ENCODE data around the gene NTN4. TPM values are rescaled to one million over a fixed set of nuclear protein-coding genes. Genes with fewer than 3 reads are reported as not detected.

The NTN4 gene
- total and polyA plus RNA-seq, 9 donors: 16.0 to 101 (median 54.2) TPM

DNA sequence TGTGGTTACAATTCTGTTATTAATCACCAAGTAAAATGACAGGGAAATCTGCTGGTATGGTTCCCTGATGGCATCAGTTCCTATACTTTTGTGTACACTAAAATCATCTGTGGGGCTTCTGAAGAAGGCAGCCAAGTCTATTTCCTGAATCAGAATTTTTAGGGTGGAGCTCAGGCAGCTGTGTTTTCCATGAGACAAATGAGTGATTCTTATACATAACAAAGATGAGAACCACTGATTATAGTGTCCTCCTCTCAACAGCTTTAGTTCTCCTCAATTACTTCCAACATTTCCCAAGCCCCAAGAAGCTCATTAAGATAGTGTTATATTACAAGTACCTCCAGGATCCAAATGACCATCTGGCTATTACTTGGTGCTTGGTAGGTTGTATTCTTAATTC lies 174.8 kb downstream of the NTN4 start:
- DNase-seq: no peak
- H3K27me3 ChIP-seq: no peaks in the 10 kb centered on the region
- no peak overlapping the region for H3K27ac ChIP-seq
- H3K4me3 ChIP-seq: no peak overlapping the region
- intact Hi-C loops (cut with DNase I): no loop called here
- no peaks in the 10 kb centered on the region for H3K9me3 ChIP-seq
- TF ChIP-seq POLR2A (IDR thresholded peaks at IDR 0.05) (no peak), EP300 (IDR thresholded peaks at IDR 0.05) (no peak)
- TF ChIP-seq, protein P1, sequence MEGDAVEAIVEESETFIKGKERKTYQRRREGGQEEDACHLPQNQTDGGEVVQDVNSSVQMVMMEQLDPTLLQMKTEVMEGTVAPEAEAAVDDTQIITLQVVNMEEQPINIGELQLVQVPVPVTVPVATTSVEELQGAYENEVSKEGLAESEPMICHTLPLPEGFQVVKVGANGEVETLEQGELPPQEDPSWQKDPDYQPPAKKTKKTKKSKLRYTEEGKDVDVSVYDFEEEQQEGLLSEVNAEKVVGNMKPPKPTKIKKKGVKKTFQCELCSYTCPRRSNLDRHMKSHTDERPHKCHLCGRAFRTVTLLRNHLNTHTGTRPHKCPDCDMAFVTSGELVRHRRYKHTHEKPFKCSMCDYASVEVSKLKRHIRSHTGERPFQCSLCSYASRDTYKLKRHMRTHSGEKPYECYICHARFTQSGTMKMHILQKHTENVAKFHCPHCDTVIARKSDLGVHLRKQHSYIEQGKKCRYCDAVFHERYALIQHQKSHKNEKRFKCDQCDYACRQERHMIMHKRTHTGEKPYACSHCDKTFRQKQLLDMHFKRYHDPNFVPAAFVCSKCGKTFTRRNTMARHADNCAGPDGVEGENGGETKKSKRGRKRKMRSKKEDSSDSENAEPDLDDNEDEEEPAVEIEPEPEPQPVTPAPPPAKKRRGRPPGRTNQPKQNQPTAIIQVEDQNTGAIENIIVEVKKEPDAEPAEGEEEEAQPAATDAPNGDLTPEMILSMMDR (IDR thresholded peaks at IDR 0.05): no peak
- H3K36me3 ChIP-seq: no peaks in the 10 kb centered on the region
- H3K4me1 ChIP-seq (ENCODE audit: insufficient read depth): no peaks in the 10 kb centered on the region

DNA sequence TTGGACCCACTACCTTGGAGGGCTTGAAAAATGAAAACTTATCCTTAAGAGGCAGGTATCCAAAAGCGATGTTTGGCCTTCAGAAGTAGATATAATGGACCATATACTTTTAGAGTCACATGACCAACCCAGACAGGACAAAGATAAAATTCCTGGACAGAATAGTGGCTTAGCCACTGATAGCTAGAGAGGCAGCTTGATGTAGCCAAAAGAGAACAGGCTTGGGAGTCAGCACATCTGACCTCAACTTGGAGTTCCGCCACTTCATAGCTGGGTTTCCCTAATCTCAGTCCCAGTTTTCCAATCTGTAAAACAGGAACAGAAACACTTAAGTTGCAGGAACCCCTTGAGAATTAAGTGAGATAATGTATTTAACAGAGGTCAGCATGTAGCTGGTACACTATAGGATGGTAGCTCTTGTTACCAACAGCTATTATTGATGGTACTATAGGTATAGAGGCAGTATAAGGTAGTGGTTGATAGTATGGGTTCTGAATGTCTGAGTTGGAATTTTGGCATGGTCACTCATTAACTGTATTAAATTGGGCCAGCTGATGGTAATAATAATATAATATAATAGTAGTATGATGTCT lies 176.1 kb downstream of the NTN4 start:
- Histone ChIP-seq H3K36me3 (no peaks in the 10 kb centered on the region), H3K4me1 (ENCODE audit: insufficient read depth) (no peaks in the 10 kb centered on the region), H3K9me3 (no peaks in the 10 kb centered on the region), H3K27ac (no peak overlapping the region), H3K27me3 (no peaks in the 10 kb centered on the region), H3K4me3 (no peak overlapping the region)
- intact Hi-C loops (cut with DNase I): no loop called here
- WGBS, 3 donors: 64 to 73% (median 67%) methylated on average over 2 of the region's 2 CpGs
- DNase-seq: no peak
- TF ChIP-seq EP300 (IDR thresholded peaks at IDR 0.05) (no peak), POLR2A (IDR thresholded peaks at IDR 0.05) (no peak)
- TF ChIP-seq, protein P1 (IDR thresholded peaks at IDR 0.05): no peak

DNA sequence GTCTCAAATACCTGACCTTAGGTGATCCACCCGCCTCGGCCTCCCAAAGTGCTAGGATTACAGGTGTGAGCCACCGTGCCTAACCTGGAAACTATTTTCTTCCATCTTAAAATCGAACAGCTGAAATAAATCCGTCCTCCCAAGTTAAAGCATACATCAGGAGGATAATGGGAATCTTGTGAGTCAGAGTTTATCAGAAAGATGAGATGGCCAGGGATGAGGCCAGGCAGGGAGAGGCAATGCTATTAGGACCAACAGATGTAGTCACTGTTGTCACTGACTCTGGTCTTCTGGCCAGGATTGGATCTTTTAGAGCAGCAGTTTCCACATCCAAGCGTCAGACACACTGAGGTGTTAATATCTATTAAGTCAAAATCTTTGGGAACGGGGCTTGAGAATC lies 177.5 kb downstream of the NTN4 start:
- H3K4me3 ChIP-seq: no peak overlapping the region
- no peaks in the 10 kb centered on the region for H3K9me3 ChIP-seq
- H3K27ac ChIP-seq: no peak overlapping the region
- TF ChIP-seq EP300 (IDR thresholded peaks at IDR 0.05): no peak
- TF ChIP-seq POLR2A (IDR thresholded peaks at IDR 0.05): no peak
- TF ChIP-seq, protein P1 (IDR thresholded peaks at IDR 0.05): no peak
- no peak for DNase-seq
- 92 to 96% (median 96%) methylated on average over 7 of the region's 7 CpGs for WGBS, 3 donors
- H3K4me1 ChIP-seq (ENCODE audit: insufficient read depth): peaks cover 2% of the 10 kb centered on the region
- intact Hi-C loops (cut with DNase I): no loop called here
- H3K27me3 ChIP-seq: no peaks in the 10 kb centered on the region
- no peaks in the 10 kb centered on the region for H3K36me3 ChIP-seq

DNA sequence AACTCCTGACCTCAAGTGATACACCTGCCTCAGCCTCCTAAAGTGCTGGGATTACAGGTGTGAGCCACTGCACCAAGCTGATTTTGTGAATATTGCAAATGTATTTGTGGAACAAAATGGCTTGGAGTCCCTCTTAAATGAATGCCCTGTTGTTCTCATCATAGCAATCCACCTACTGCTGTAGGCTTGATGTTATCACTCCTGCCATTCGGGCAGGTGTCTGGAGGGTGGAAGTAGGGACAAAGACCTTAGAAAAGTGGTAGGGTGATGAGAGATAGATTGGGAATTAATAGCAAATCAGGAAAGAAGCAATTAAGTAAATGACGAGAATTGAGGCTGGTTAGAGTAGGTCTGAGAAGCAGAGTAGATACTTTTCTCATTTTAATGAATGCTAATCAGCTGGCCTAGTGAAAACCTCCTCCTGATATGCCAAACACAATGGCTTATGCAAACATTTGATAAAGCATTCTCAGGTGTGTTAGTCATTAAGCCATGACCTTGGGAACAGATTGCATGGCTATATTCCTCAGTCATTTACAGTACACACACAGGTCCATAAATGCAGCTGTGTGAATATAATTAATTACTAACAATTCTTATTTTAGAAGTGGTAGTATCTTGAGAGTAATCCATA lies 178.8 kb downstream of the NTN4 start:
- 83 to 92% (median 92%) methylated on average over 2 of the region's 2 CpGs for WGBS, 3 donors
- intact Hi-C loops (cut with DNase I): no loop called here

More for the DNA sequence above, 178.8 kb downstream of the NTN4 start:
- no peak for DNase-seq
- Histone ChIP-seq H3K9me3 (no peaks in the 10 kb centered on the region), H3K27me3 (no peaks in the 10 kb centered on the region), H3K27ac (no peak overlapping the region), H3K4me1 (ENCODE audit: insufficient read depth) (peaks cover 5% of the 10 kb centered on the region), H3K4me3 (no peak overlapping the region), H3K36me3 (no peaks in the 10 kb centered on the region)
- TF ChIP-seq POLR2A (IDR thresholded peaks at IDR 0.05) (no peak), EP300 (IDR thresholded peaks at IDR 0.05) (no peak)
- TF ChIP-seq, protein P1 (IDR thresholded peaks at IDR 0.05): no peak

All from ovary (tissue), 9 donors.